Stimulated activated naive CD8-positive, alpha-beta T cell treated with anti-CD3 and anti-CD28 coated beads, Interleukin-15, Interleukin-2, amounts not matched to agents 100 ng/mL and 50 ng/mL, for 24 hours (primary cell): ENCODE data around the gene F5.
A peak's percentile ranks its signal among the peaks of the same experiment; 100 is the strongest.

ENCODE experiments used
- H3K27ac Mint-ChIP-seq: one replicate; pipeline ENCODE4 v1.8.0; 2021; ENCODE audit warnings: mild to moderate bottlenecking, mixed read lengths
- H3K27me3 Mint-ChIP-seq: one replicate; pipeline ENCODE4 v1.8.0; 2021; ENCODE audit warnings: mixed read lengths
- H3K36me3 Mint-ChIP-seq: one replicate; pipeline ENCODE4 v1.8.0; 2021; ENCODE audit warnings: low read depth, mixed read lengths
- H3K4me1 Mint-ChIP-seq: one replicate; pipeline ENCODE4 v1.8.0; 2021; ENCODE audit warnings: low read depth, mixed read lengths
- H3K4me3 Mint-ChIP-seq: one replicate; pipeline ENCODE4 v1.8.0; 2021; ENCODE audit warnings: mild to moderate bottlenecking, mixed read lengths
- H3K9me3 Mint-ChIP-seq: one replicate; pipeline ENCODE4 v1.8.0; 2021; ENCODE audit warnings: mixed read lengths

Gene F5

GRCh38 chr1:169574336-169574735 lies 11.9 kb downstream of the F5 start:
- Mint-ChIP-seq H3K36me3 (peaks cover 70% of the 10 kb centered on the region), H3K27ac (no peak overlapping the region), H3K9me3 (no peaks in the 10 kb centered on the region), H3K27me3 (no peaks in the 10 kb centered on the region), H3K4me1 (peaks cover 4% of the 10 kb centered on the region), H3K4me3 (no peak overlapping the region)

GRCh38 chr1:169572187-169572586 lies 14.1 kb downstream of the F5 start:
- Mint-ChIP-seq H3K4me3 (no peak overlapping the region), H3K9me3 (no peaks in the 10 kb centered on the region), H3K27me3 (no peaks in the 10 kb centered on the region), H3K27ac (no peak overlapping the region), H3K4me1 (peaks cover 4% of the 10 kb centered on the region), H3K36me3 (peaks cover 75% of the 10 kb centered on the region)

- H3K4me3 Mint-ChIP-seq: no peak overlapping the region
- H3K36me3 Mint-ChIP-seq: peaks cover 79% of the 10 kb centered on the region
- H3K4me1 Mint-ChIP-seq: peaks cover 4% of the 10 kb centered on the region
- no peaks in the 10 kb centered on the region for H3K9me3 Mint-ChIP-seq
- H3K27me3 Mint-ChIP-seq: no peaks in the 10 kb centered on the region
- H3K27ac Mint-ChIP-seq: no peak overlapping the region
Measured at GRCh38 chr1:169571450-169571849, 14.8 kb downstream of the F5 start.

GRCh38 chr1:169570172-169570574 lies 16.1 kb downstream of the F5 start:
- Mint-ChIP-seq H3K27ac (no peak overlapping the region), H3K4me3 (no peak overlapping the region), H3K27me3 (no peaks in the 10 kb centered on the region), H3K4me1 (no peaks in the 10 kb centered on the region), H3K36me3 (peaks cover 80% of the 10 kb centered on the region), H3K9me3 (peaks cover under 1% of the 10 kb centered on the region)

- no peaks in the 10 kb centered on the region for H3K4me1 Mint-ChIP-seq
- H3K9me3 Mint-ChIP-seq: peaks cover 11% of the 10 kb centered on the region
- no peaks in the 10 kb centered on the region for H3K27me3 Mint-ChIP-seq
- H3K27ac Mint-ChIP-seq: no peak overlapping the region
- H3K36me3 Mint-ChIP-seq: peaks cover 84% of the 10 kb centered on the region
- no peak overlapping the region for H3K4me3 Mint-ChIP-seq
Measured at GRCh38 chr1:169568497-169568896, 17.8 kb downstream of the F5 start.

- Mint-ChIP-seq H3K4me1 (no peaks in the 10 kb centered on the region), H3K27ac (no peak overlapping the region), H3K36me3 (peaks cover 83% of the 10 kb centered on the region), H3K4me3 (no peak overlapping the region), H3K27me3 (peaks cover 4% of the 10 kb centered on the region), H3K9me3 (peaks cover 16% of the 10 kb centered on the region)
Measured at GRCh38 chr1:169565335-169566271, 20.7 kb downstream of the F5 start.

- Mint-ChIP-seq H3K27ac (peak overlapping the region; percentile 9), H3K27me3 (peaks cover 4% of the 10 kb centered on the region), H3K9me3 (peaks cover 16% of the 10 kb centered on the region), H3K4me1 (no peaks in the 10 kb centered on the region), H3K36me3 (peaks cover 87% of the 10 kb centered on the region), H3K4me3 (no peak overlapping the region)
Measured at GRCh38 chr1:169563650-169564049, 22.6 kb downstream of the F5 start.

GRCh38 chr1:169563019-169563615 lies 23.2 kb downstream of the F5 start:
- Mint-ChIP-seq H3K4me3 (no peak overlapping the region), H3K27ac (no peak overlapping the region), H3K27me3 (peaks cover 4% of the 10 kb centered on the region), H3K4me1 (no peaks in the 10 kb centered on the region), H3K36me3 (peaks cover 89% of the 10 kb centered on the region), H3K9me3 (peaks cover 16% of the 10 kb centered on the region)

- Mint-ChIP-seq H3K27ac (no peak overlapping the region), H3K4me1 (no peaks in the 10 kb centered on the region), H3K9me3 (peaks cover 16% of the 10 kb centered on the region), H3K27me3 (peaks cover 4% of the 10 kb centered on the region), H3K36me3 (peaks cover 96% of the 10 kb centered on the region), H3K4me3 (no peak overlapping the region)
Measured at GRCh38 chr1:169561692-169562091, 24.6 kb downstream of the F5 start.

- Mint-ChIP-seq H3K27ac (no peak overlapping the region), H3K4me3 (no peak overlapping the region), H3K27me3 (no peaks in the 10 kb centered on the region), H3K9me3 (no peaks in the 10 kb centered on the region), H3K36me3 (peaks cover 93% of the 10 kb centered on the region), H3K4me1 (no peaks in the 10 kb centered on the region)
Measured at GRCh38 chr1:169557131-169557530, 29.1 kb downstream of the F5 start.

GRCh38 chr1:169550294-169550693 lies 36.0 kb downstream of the F5 start:
- Mint-ChIP-seq H3K4me3 (no peak overlapping the region), H3K4me1 (no peaks in the 10 kb centered on the region), H3K27ac (no peak overlapping the region), H3K36me3 (peaks cover 86% of the 10 kb centered on the region), H3K27me3 (no peaks in the 10 kb centered on the region), H3K9me3 (no peaks in the 10 kb centered on the region)

GRCh38 chr1:169548282-169548681 lies 38.0 kb downstream of the F5 start:
- Mint-ChIP-seq H3K9me3 (no peaks in the 10 kb centered on the region), H3K4me3 (no peak overlapping the region), H3K27me3 (no peaks in the 10 kb centered on the region), H3K36me3 (peaks cover 80% of the 10 kb centered on the region), H3K27ac (no peak overlapping the region), H3K4me1 (no peaks in the 10 kb centered on the region)

- no peaks in the 10 kb centered on the region for H3K4me1 Mint-ChIP-seq
Measured at GRCh38 chr1:169546087-169546995, 39.9 kb downstream of the F5 start.

GRCh38 chr1:169545472-169545871 lies 40.8 kb downstream of the F5 start:
- Mint-ChIP-seq H3K27me3 (no peaks in the 10 kb centered on the region), H3K9me3 (no peaks in the 10 kb centered on the region), H3K27ac (no peak overlapping the region), H3K36me3 (peaks cover 52% of the 10 kb centered on the region), H3K4me3 (no peak overlapping the region), H3K4me1 (no peaks in the 10 kb centered on the region)

More at GRCh38 chr1:169546087-169546995, 39.9 kb downstream of the F5 start:
- Mint-ChIP-seq H3K27me3 (no peaks in the 10 kb centered on the region), H3K27ac (no peak overlapping the region), H3K4me3 (no peak overlapping the region), H3K9me3 (no peaks in the 10 kb centered on the region), H3K36me3 (peaks cover 61% of the 10 kb centered on the region)
